GM12864 (cell line): ENCODE data around the gene ATG2A.

Experiments
- DNase-seq: peaks from one replicate; pipeline ENCODE4 v3.0.0-alpha.2; 2011; ENCODE audit warnings: low read depth
- H3K4me3 ChIP-seq: 2 replicates; pipeline ENCODE4 v1.5.1; 2011; ENCODE audit warnings: mild to moderate bottlenecking, low read depth, low read length, control low read depth
- TF ChIP-seq, protein P1 (sequence below): IDR thresholded peaks from 2 replicates; pipeline ENCODE4 v1.5.1; 2011; ENCODE audit warnings: low read depth, mild to moderate bottlenecking, moderate library complexity, low read length, control low read depth, inconsistent platforms; ENCODE audit errors: missing control alignments

The ATG2A gene

DNA sequence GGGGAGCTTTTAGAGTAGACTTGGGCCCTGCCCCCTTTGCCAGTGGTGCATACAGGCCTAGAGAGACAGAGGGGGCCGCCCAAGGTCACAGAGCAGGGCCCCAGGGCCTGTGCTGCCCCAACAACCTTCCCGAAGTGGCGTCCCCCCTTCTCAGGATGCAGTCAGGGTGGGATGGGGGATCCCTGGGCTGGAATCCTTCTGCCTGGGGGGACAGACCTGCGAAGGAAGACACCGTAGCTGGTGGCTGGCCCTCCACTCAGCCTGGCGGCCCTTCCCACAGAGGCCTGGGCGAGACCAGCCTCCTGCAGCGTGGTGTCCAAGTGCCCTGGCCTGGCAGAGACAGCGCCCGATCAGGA is 24.2 kb downstream of the ATG2A start:
- no peak overlapping the region for H3K4me3 ChIP-seq
- TF ChIP-seq, protein P1, sequence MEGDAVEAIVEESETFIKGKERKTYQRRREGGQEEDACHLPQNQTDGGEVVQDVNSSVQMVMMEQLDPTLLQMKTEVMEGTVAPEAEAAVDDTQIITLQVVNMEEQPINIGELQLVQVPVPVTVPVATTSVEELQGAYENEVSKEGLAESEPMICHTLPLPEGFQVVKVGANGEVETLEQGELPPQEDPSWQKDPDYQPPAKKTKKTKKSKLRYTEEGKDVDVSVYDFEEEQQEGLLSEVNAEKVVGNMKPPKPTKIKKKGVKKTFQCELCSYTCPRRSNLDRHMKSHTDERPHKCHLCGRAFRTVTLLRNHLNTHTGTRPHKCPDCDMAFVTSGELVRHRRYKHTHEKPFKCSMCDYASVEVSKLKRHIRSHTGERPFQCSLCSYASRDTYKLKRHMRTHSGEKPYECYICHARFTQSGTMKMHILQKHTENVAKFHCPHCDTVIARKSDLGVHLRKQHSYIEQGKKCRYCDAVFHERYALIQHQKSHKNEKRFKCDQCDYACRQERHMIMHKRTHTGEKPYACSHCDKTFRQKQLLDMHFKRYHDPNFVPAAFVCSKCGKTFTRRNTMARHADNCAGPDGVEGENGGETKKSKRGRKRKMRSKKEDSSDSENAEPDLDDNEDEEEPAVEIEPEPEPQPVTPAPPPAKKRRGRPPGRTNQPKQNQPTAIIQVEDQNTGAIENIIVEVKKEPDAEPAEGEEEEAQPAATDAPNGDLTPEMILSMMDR: no peak
- no peak for DNase-seq

DNA sequence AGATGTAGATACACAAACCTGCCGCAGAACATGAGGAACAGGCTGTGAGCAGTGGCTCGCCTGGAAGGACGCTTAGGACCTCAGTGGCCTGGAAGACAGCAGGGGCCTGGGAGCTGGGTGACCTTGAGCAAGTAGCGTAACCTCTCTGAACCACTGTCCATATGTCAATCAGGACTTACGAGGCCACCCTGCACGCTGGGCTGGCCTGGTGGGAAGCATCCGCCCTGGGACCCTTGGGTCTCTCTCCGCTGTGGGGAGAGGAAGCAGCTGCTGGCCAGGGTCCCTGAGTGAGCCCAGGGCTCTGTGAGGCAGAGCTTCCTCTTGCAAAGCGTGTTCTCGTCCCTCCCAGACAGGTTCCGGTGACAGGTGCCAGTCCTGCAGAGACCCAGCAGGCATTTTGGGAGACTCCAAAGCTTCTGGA is 24.6 kb downstream of the ATG2A start:
- H3K4me3 ChIP-seq: no peak overlapping the region
- TF ChIP-seq, protein P1: no peak
- no peak for DNase-seq

DNA sequence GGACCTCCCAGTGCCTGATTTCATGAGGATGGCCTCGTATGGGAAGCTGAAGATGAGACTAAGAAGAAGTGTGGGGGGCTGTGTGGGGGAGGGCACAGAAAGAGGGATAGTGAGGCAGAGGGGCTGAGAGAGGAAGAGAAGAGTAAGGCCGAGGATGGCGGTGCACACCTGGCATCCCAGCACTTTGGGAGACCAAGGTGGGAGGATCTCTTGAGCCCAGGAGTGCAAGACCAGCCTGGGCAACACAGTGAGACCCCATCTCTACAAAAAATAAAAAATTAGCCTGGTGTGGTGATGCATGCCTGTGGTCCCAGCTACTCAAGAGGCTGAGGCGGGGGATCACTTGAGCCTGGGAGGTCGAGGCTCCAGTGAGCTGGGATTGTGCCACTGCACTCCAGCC is 25.1 kb downstream of the ATG2A start:
- no peak overlapping the region for H3K4me3 ChIP-seq
- TF ChIP-seq, protein P1: no peak
- no peak for DNase-seq

DNA sequence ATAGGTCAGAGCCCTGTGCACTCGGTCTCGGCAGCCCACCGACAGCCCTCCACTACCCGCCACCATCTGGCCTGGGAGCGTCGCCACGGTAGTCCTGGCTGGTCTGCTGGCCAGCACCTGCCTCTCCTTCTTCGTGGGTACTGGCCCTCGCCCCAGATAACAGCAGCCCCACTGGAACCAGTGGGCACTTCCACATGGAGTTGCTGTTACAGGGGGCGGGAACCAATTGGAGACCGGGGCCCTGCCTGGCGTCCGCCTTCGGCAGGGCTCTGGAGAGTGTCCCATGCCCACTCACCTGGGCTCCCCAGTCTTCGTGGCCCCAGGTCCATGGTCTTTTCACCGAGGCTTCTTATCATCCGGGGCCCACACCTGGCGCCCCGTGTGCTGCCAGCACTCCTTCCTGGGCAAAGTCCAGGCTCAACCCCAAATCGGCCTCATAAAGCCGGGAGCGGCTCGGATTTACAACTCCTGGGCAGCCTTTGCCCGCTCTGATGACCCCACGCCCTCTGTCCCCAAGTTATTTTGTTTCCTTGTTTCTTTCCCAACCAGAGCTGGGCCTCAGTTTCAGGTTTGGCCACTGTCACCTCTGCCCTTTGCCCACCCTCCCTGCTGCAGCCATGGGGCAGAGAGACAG is 25.7 kb downstream of the ATG2A start:
- DNase-seq: no peak
- no peak overlapping the region for H3K4me3 ChIP-seq

DNA sequence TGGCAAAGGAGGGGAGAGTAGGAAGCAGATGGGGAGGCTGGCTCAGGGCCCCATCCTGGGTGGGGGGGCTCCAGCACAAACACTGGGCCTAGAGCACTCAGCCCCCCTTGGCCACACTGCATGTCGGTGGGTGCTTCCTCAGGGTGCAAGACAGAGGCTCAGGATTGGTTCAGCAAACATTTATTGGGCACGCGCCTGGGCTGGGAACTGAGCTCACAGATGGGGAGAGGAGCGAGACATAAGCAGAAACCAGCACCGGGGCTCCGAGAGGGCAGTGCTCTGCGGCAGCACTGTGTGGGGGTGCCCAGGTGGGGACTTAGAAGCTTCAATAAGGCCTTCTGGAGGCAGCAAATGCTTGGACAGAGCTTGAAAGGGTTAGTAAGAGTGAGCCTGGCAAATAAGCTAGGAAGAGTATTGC is 26.5 kb downstream of the ATG2A start:
- TF ChIP-seq, protein P1: no peak
- no peak for DNase-seq
- H3K4me3 ChIP-seq: no peak overlapping the region

More for the DNA sequence above, 25.7 kb downstream of the ATG2A start:
- TF ChIP-seq, protein P1: no peak

DNA sequence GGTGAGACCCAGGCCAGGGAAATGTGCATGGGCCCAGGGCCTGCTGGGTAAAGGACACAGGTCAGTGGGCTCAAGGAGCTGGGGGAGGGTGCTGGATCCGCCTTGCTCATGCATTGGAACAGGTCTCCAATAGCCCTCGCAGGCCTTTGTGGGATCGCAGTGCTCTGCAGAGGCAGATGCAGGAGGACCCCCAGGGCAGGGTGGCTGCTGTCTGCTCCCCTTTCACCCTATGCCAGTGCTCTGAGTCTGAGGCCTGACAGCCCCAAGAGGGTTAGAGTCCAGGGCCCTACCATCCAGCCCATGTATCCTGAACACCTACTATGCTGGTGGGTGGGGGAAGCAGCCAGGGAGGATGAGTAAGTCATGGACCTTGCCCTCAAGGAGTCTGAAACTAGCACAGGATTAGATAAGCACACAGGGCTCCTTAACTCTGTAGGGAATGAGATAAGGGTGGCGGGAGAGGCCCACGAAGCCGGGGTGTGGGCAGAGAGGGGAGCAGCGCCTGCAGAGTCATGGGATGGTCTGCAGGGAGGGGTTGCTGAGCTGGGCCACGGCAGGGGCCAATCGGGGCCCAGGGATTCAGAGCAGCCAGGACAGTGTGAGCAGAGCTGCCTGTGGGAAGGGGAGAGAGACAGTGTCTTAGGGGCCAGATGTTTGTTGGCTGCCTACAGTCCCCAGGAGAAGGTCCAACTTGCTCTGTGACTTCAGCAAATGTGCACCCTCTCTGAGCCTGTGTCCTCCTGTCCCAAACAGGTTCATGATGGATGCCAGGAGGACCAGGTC is 28.1 kb downstream of the ATG2A start:
- TF ChIP-seq, protein P1: no peak
- DNase-seq: no peak

DNA sequence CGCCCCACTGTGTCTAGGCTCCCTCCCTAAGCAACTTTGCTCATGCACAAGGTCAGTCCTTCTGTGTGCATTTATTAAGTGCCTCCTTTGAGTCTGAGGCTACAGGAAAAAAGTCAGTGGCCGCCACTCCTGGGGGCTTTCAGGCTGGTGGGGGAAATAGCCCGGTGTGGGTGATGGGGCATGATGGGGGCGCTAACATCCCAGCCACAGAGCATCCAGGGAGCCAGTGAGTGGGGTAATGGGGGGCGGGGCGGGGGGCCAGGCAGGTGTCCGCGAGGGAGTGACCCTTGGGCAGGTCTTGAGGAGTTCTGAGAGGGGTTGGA is 28.6 kb downstream of the ATG2A start:
- DNase-seq: no peak
- TF ChIP-seq, protein P1: no peak
- no peak overlapping the region for H3K4me3 ChIP-seq

More for the DNA sequence above, 28.1 kb downstream of the ATG2A start:
- H3K4me3 ChIP-seq: no peak overlapping the region
